GM10266 (cell line): Measurements from ENCODE around the gene MRPL1.

Experiments used
- DNase-seq: peaks from one replicate; pipeline ENCODE4 v3.0.0; 2012; ENCODE audit errors: extremely low spot score
- CTCF ChIP-seq: IDR thresholded peaks from 2 replicates; pipeline ENCODE4 v1.5.1; 2012; ENCODE audit warnings: mild to moderate bottlenecking, low read depth; ENCODE audit not compliant: control insufficient read depth, insufficient read depth; ENCODE audit errors: missing control alignments

The MRPL1 gene

DNA sequence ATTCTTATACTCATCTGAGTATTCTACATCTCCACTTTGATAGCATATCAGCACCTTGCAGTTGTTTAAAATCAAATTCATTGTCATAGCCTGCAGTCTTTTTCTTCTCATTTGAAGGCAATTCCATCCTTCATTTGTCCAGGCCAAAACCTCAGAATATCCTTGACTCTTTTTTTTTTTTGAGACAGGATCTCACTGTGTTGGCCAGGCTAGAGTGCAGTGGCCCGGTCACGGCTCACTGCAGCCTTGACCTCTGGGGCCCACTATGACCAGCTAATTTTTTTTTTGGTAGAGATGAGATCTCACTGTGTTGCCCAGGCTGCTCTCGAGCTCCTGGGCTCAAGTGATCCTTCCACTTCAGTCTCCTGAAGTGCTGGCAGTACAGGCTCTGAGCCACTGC lies 2.6 kb downstream of the MRPL1 start:
- no peak for TF ChIP-seq CTCF
- DNase-seq = no peak

- TF ChIP-seq CTCF = no peak
- DNase-seq = no peak
These were observed 10.3 kb downstream of the MRPL1 start for GRCh38 chr4:77872723-77873445.

GRCh38 chr4:77877167-77877566 lies 14.5 kb downstream of the MRPL1 start:
- no peak for TF ChIP-seq CTCF
- DNase-seq = no peak

DNA sequence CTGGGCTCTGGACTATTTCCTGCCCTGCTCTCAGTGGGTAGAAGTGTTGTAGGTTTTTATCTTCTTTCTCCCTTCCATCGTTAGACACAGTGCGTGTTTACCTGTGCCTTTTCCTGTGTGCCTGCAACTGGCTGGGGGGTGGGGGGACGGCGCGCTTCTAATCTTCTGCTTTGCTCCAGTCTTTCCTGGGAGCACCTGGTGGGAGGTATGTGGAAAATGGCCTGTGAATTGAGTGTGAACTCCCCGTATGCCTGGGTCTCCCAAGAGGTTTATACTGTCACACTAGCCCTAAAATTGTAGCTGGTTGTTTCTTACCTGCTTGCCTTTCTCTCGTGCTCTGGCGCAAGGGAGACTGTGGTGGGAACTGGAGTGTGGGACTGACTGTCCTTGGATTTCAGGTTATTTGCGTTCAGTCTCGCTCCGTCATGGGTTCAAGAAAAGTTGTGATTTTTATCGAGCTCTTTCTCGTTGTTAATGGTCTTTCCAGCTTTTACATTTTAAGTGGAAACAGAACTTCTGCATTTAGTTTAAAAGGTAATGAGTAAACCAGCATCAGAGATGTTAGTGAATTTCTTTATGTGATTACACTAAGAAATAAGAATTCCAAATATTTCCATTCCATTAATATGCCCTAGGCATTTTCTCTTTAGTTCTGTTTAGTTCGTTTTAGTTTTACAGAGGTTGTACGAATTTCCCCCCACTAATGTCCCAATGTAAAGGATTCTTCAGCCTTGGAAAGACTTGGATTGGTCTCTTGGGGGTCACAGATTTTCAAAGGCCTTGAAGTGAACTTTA lies 15.3 kb downstream of the MRPL1 start:
- no peak for DNase-seq

DNA sequence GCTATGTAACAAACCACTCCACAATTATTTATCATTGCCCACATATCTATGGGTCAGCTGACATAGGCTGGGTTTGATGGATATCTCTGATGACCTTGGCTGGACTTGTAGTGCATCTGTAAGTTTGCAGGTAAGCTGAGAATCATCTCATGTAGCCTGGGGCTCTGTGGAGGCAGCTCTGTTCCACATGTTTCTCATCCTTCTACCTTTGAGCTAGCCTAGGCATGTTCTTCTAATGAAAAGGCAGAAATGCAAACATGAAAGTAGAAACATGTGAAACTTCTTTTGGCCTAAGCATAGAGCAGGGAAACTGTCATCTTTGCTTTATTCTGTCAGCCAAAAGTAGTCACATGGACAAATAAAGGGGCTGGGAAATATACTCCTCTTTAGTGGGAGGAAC lies 18.2 kb downstream of the MRPL1 start:
- TF ChIP-seq CTCF = no peak
- DNase-seq = no peak

More for the DNA sequence above, 15.3 kb downstream of the MRPL1 start:
- TF ChIP-seq CTCF = no peak

GRCh38 chr4:77881460-77882295 lies 19.0 kb downstream of the MRPL1 start:
- no peak for TF ChIP-seq CTCF
- no peak for DNase-seq
